ENCODE results near the gene NRTN.

NRTN gene

GRCh38 chr19:5821521-5822180 lies 16.8 kb downstream of the NRTN start:
- ATAC-seq (no peak), DNase-seq (no peak)
- H3K27ac Mint-ChIP-seq = no peak overlapping the region
- peaks cover 7% of the 10 kb centered on the region for H3K27me3 Mint-ChIP-seq
- no peak overlapping the region for H3K4me3 Mint-ChIP-seq
- no peaks in the 10 kb centered on the region for H3K9me3 Mint-ChIP-seq
- peaks cover 6% of the 10 kb centered on the region for H3K4me1 Mint-ChIP-seq

- DNase-seq (no peak), ATAC-seq (no peak)
- H3K4me1 Mint-ChIP-seq = peaks cover 13% of the 10 kb centered on the region
- H3K4me3 Mint-ChIP-seq = no peak overlapping the region
- no peaks in the 10 kb centered on the region for H3K27me3 Mint-ChIP-seq
- no peak overlapping the region for H3K27ac Mint-ChIP-seq
- H3K9me3 Mint-ChIP-seq = no peaks in the 10 kb centered on the region
Measured at GRCh38 chr19:5822181-5822844, 17.4 kb downstream of the NRTN start.

GRCh38 chr19:5823579-5824281 lies 18.9 kb downstream of the NRTN start:
- DNase-seq (no peak), ATAC-seq (no peak)
- Mint-ChIP-seq H3K27ac (no peak overlapping the region), H3K4me1 (peaks cover 21% of the 10 kb centered on the region), H3K9me3 (no peaks in the 10 kb centered on the region), H3K4me3 (no peak overlapping the region), H3K27me3 (no peaks in the 10 kb centered on the region)

GRCh38 chr19:5824751-5825150 lies 19.9 kb downstream of the NRTN start:
- DNase-seq (no peak), ATAC-seq (no peak)
- Mint-ChIP-seq H3K4me3 (no peak overlapping the region), H3K9me3 (no peaks in the 10 kb centered on the region), H3K4me1 (peaks cover 21% of the 10 kb centered on the region), H3K27ac (no peak overlapping the region), H3K27me3 (no peaks in the 10 kb centered on the region)

- peaks cover 24% of the 10 kb centered on the region for H3K4me1 Mint-ChIP-seq
Measured at GRCh38 chr19:5825178-5825577, 20.3 kb downstream of the NRTN start.

GRCh38 chr19:5826531-5827341 lies 21.9 kb downstream of the NRTN start:
- H3K27me3 Mint-ChIP-seq = no peaks in the 10 kb centered on the region
- H3K27ac Mint-ChIP-seq = peak overlapping the region; percentile 86 to 96
- H3K4me3 Mint-ChIP-seq = peak overlapping the region; percentile 99 to 100
- peaks cover 26% of the 10 kb centered on the region for H3K4me1 Mint-ChIP-seq
- DNase-seq (peak in 1 of 2 donors; percentile 31), ATAC-seq (no peak)
- no peaks in the 10 kb centered on the region for H3K9me3 Mint-ChIP-seq

More at GRCh38 chr19:5825178-5825577, 20.3 kb downstream of the NRTN start:
- H3K4me3 Mint-ChIP-seq = no peak overlapping the region
- DNase-seq (no peak), ATAC-seq (no peak)
- H3K9me3 Mint-ChIP-seq = no peaks in the 10 kb centered on the region
- H3K27me3 Mint-ChIP-seq = no peaks in the 10 kb centered on the region
- no peak overlapping the region for H3K27ac Mint-ChIP-seq

GRCh38 chr19:5827342-5827890 lies 22.5 kb downstream of the NRTN start:
- peak overlapping the region; percentile 99 to 100 for H3K4me3 Mint-ChIP-seq
- no peaks in the 10 kb centered on the region for H3K27me3 Mint-ChIP-seq
- no peak for ATAC-seq
- peaks cover 26% of the 10 kb centered on the region for H3K4me1 Mint-ChIP-seq
- DNase-seq = no peak
- H3K9me3 Mint-ChIP-seq = no peaks in the 10 kb centered on the region
- peak overlapping the region; percentile 69 to 96 for H3K27ac Mint-ChIP-seq

- peak overlapping the region; percentile 99 to 100 for H3K4me3 Mint-ChIP-seq
- peak overlapping the region; percentile 99 for H3K27ac Mint-ChIP-seq
- peaks cover 26% of the 10 kb centered on the region for H3K4me1 Mint-ChIP-seq
- H3K27me3 Mint-ChIP-seq = no peaks in the 10 kb centered on the region
- no peaks in the 10 kb centered on the region for H3K9me3 Mint-ChIP-seq
- peak; percentile 87 for ATAC-seq
- peak; percentile 98 to 99 for DNase-seq
Measured at GRCh38 chr19:5827891-5828660, 23.2 kb downstream of the NRTN start.

GRCh38 chr19:5828661-5829566 lies 24.0 kb downstream of the NRTN start:
- peak overlapping the region; percentile 99 to 100 for H3K4me3 Mint-ChIP-seq
- peak overlapping the region; percentile 99 for H3K27ac Mint-ChIP-seq
- DNase-seq (peak; percentile 40 to 43), ATAC-seq (no peak)
- H3K27me3 Mint-ChIP-seq = no peaks in the 10 kb centered on the region
- H3K4me1 Mint-ChIP-seq = peaks cover 26% of the 10 kb centered on the region
- no peaks in the 10 kb centered on the region for H3K9me3 Mint-ChIP-seq

- DNase-seq (no peak), ATAC-seq (no peak)
- Mint-ChIP-seq H3K27me3 (no peaks in the 10 kb centered on the region), H3K4me3 (peak overlapping the region; percentile 99 to 100), H3K4me1 (peaks cover 26% of the 10 kb centered on the region), H3K27ac (peak overlapping the region; percentile 59 to 64), H3K9me3 (no peaks in the 10 kb centered on the region)
Measured at GRCh38 chr19:5829567-5830310, 24.9 kb downstream of the NRTN start.

- Mint-ChIP-seq H3K27me3 (no peaks in the 10 kb centered on the region), H3K9me3 (no peaks in the 10 kb centered on the region), H3K27ac (no peak overlapping the region), H3K4me3 (no peak overlapping the region), H3K4me1 (peaks cover 25% of the 10 kb centered on the region)
- DNase-seq (no peak), ATAC-seq (no peak)
Measured at GRCh38 chr19:5831159-5831558, 26.3 kb downstream of the NRTN start.

GRCh38 chr19:5832061-5832460 lies 27.2 kb downstream of the NRTN start:
- no peak overlapping the region for H3K27ac Mint-ChIP-seq
- H3K4me3 Mint-ChIP-seq = no peak overlapping the region
- ATAC-seq (no peak), DNase-seq (no peak)
- H3K4me1 Mint-ChIP-seq = peaks cover 16% of the 10 kb centered on the region
- H3K27me3 Mint-ChIP-seq = no peaks in the 10 kb centered on the region
- H3K9me3 Mint-ChIP-seq = no peaks in the 10 kb centered on the region

GRCh38 chr19:5832527-5833216 lies 27.8 kb downstream of the NRTN start:
- Mint-ChIP-seq H3K27me3 (no peaks in the 10 kb centered on the region), H3K9me3 (no peaks in the 10 kb centered on the region), H3K4me1 (peaks cover 12% of the 10 kb centered on the region), H3K4me3 (no peak overlapping the region), H3K27ac (no peak overlapping the region)
- DNase-seq = no peak
- no peak for ATAC-seq

All from stimulated activated naive CD8-positive, alpha-beta T cell treated with anti-CD3 and anti-CD28 coated beads, Interleukin-15, amount 100 ng/mL, for 72 hours (primary cell).